C4-2B (cell line): ENCODE results near the gene RFNG.

ENCODE experiments used
- H3K27ac ChIP-seq: fragments of 450-650 bp; 2 replicates; pipeline ENCODE4 v1.5.1; 2017
- CTCF ChIP-seq: fragments of 450-650 bp; conservative IDR thresholded peaks from 2 replicates; pipeline ENCODE4 v1.5.1; 2017; ENCODE audit warnings: mild to moderate bottlenecking
- ZFX ChIP-seq: fragments of 450-650 bp; IDR thresholded peaks from 2 replicates; pipeline ENCODE4 v1.6.1; 2017

The RFNG gene

GRCh38 chr17:82050761-82051641 lies 610 bp downstream of the RFNG start:
- H3K27ac ChIP-seq: peak overlapping the region; percentile 75
- TF ChIP-seq CTCF (no peak), ZFX (peak; percentile 44; the same call in 1 of the 2 replicates)

GRCh38 chr17:82050152-82050760 lies 1.4 kb downstream of the RFNG start:
- H3K27ac ChIP-seq: peak overlapping the region; percentile 75; the same call in 1 of the 2 replicates
- TF ChIP-seq CTCF: no peak

- no peak overlapping the region for H3K27ac ChIP-seq
- TF ChIP-seq ZFX: no peak
- no peak for TF ChIP-seq CTCF
These were observed 2.1 kb downstream of the RFNG start for GRCh38 chr17:82049521-82049971.

GRCh38 chr17:82049106-82049505 lies 2.5 kb downstream of the RFNG start:
- TF ChIP-seq CTCF: no peak
- TF ChIP-seq ZFX: no peak
- H3K27ac ChIP-seq: no peak overlapping the region

- TF ChIP-seq ZFX: no peak
- H3K27ac ChIP-seq: no peak overlapping the region
These were observed 3.0 kb downstream of the RFNG start for GRCh38 chr17:82048571-82048971.

GRCh38 chr17:82047914-82048570 lies 3.6 kb downstream of the RFNG start:
- H3K27ac ChIP-seq: no peak overlapping the region
- no peak for TF ChIP-seq ZFX
- no peak for TF ChIP-seq CTCF

GRCh38 chr17:82047379-82047778 lies 4.2 kb downstream of the RFNG start:
- TF ChIP-seq CTCF: no peak
- no peak for TF ChIP-seq ZFX
- no peak overlapping the region for H3K27ac ChIP-seq
